SK-N-SH treated with all-trans-retinoic acid at 6 μM for 48 hours (cell line): Measurements from ENCODE around the gene TGM5.

ENCODE experiments used
- ATAC-seq: fragments of 200-7000 bp; cut with Tn5 transposase; 3 replicates; pipeline ENCODE4 v1.9.1; 2020; ENCODE audit warnings: mild to moderate bottlenecking, moderate library complexity
- ARNTL ChIP-seq: fragments of 450-650 bp; formaldehyde crosslinking; IDR thresholded peaks from 2 replicates; pipeline ENCODE4 v1.5.0; 2020; ENCODE audit warnings: low read depth, mild to moderate bottlenecking, moderate library complexity, borderline replicate concordance
- BACH2 ChIP-seq: fragments of 250-450 bp; sonication (Bioruptor Pico); IDR thresholded peaks from 2 replicates; pipeline ENCODE4 v1.9.0; 2021; ENCODE audit warnings: mild to moderate bottlenecking, borderline replicate concordance
- CSDC2 ChIP-seq: fragments of 250-450 bp; sonication (Bioruptor Pico); IDR thresholded peaks from 2 replicates; pipeline ENCODE4 v1.5.0; 2020; ENCODE audit warnings: mild to moderate bottlenecking, moderate library complexity
- ESRRG ChIP-seq: fragments of 250-450 bp; sonication (Bioruptor Pico); IDR thresholded peaks from 2 replicates; pipeline ENCODE4 v1.6.1; 2021; ENCODE audit warnings: mild to moderate bottlenecking
- GLIS3 ChIP-seq: fragments of 250-450 bp; sonication (Bioruptor Pico); IDR thresholded peaks from 2 replicates; pipeline ENCODE4 v1.5.0; 2020; ENCODE audit warnings: mild to moderate bottlenecking, moderate library complexity
- PPARA ChIP-seq: fragments of 250-450 bp; sonication (Bioruptor Pico); IDR thresholded peaks from 2 replicates; pipeline ENCODE4 v1.5.0; 2020; ENCODE audit warnings: mild to moderate bottlenecking, borderline replicate concordance
- RARB ChIP-seq: fragments of 250-450 bp; sonication (Bioruptor Pico); IDR thresholded peaks from 2 replicates; pipeline ENCODE4 v1.8.0; 2021; ENCODE audit warnings: mild to moderate bottlenecking, moderate library complexity
- SNAI2 ChIP-seq: fragments of 250-450 bp; sonication (Bioruptor Pico); IDR thresholded peaks from 2 replicates; pipeline ENCODE4 v1.5.0; 2020; ENCODE audit warnings: mild to moderate bottlenecking, moderate library complexity
- TCF4 ChIP-seq: fragments of 250-450 bp; sonication (Bioruptor Pico); IDR thresholded peaks from 2 replicates; pipeline ENCODE4 v1.8.0; 2021; ENCODE audit warnings: mild to moderate bottlenecking, moderate library complexity, borderline replicate concordance
- TSHZ2 ChIP-seq: fragments of 250-450 bp; sonication (Bioruptor Pico); IDR thresholded peaks from 2 replicates; pipeline ENCODE4 v1.5.0; 2020; ENCODE audit warnings: mild to moderate bottlenecking, moderate library complexity
- ZC3H10 ChIP-seq: fragments of 250-450 bp; sonication (Bioruptor Pico); IDR thresholded peaks from 2 replicates; pipeline ENCODE4 v1.5.1; 2021; ENCODE audit warnings: mild to moderate bottlenecking, moderate library complexity
- ZFP3 ChIP-seq: fragments of 250-450 bp; sonication (Bioruptor Pico); IDR thresholded peaks from 2 replicates; pipeline ENCODE4 v1.5.0; 2020; ENCODE audit warnings: mild to moderate bottlenecking, moderate library complexity
- ZFP30 ChIP-seq: fragments of 450-650 bp; formaldehyde crosslinking; IDR thresholded peaks from 2 replicates; pipeline ENCODE4 v1.5.0; 2022; ENCODE audit warnings: mild to moderate bottlenecking, moderate library complexity
- ZNF565 ChIP-seq: fragments of 450-650 bp; formaldehyde crosslinking; conservative IDR thresholded peaks from 2 replicates; pipeline ENCODE4 v1.5.0; 2020; ENCODE audit warnings: low read depth, mild to moderate bottlenecking, moderate library complexity
- ZNF70 ChIP-seq: fragments of 450-650 bp; formaldehyde crosslinking; IDR thresholded peaks from 2 replicates; pipeline ENCODE4 v1.5.0; 2020; ENCODE audit warnings: mild to moderate bottlenecking, moderate library complexity
- ZNF8 ChIP-seq: fragments of 450-650 bp; formaldehyde crosslinking; IDR thresholded peaks from 2 replicates; pipeline ENCODE4 v1.5.0; 2020; ENCODE audit warnings: mild to moderate bottlenecking, moderate library complexity
- TF ChIP-seq, protein P1 (sequence below): fragments of 250-450 bp; sonication (Bioruptor Pico); IDR thresholded peaks from 2 replicates; pipeline ENCODE4 v1.5.1; 2020; ENCODE audit warnings: low read depth, mild to moderate bottlenecking, moderate library complexity
- TF ChIP-seq, protein P2 (sequence below): fragments of 250-450 bp; sonication (Bioruptor Pico); IDR thresholded peaks from 2 replicates; pipeline ENCODE4 v1.8.0; 2020; ENCODE audit warnings: mild to moderate bottlenecking, moderate library complexity, borderline replicate concordance
- TF ChIP-seq, protein P3 (sequence below): fragments of 250-450 bp; sonication (Bioruptor Pico); IDR thresholded peaks from 2 replicates; pipeline ENCODE4 v1.8.0; 2021; ENCODE audit warnings: low read depth, mild to moderate bottlenecking, moderate library complexity, borderline replicate concordance

TGM5 gene, protein sequence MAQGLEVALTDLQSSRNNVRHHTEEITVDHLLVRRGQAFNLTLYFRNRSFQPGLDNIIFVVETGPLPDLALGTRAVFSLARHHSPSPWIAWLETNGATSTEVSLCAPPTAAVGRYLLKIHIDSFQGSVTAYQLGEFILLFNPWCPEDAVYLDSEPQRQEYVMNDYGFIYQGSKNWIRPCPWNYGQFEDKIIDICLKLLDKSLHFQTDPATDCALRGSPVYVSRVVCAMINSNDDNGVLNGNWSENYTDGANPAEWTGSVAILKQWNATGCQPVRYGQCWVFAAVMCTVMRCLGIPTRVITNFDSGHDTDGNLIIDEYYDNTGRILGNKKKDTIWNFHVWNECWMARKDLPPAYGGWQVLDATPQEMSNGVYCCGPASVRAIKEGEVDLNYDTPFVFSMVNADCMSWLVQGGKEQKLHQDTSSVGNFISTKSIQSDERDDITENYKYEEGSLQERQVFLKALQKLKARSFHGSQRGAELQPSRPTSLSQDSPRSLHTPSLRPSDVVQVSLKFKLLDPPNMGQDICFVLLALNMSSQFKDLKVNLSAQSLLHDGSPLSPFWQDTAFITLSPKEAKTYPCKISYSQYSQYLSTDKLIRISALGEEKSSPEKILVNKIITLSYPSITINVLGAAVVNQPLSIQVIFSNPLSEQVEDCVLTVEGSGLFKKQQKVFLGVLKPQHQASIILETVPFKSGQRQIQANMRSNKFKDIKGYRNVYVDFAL

GRCh38 chr15:43266834-43267233 lies at the start of gene TGM5:
TSS of gene TGM5 (minus strand) at chr15:43266928. CDS start at chr15:43266849, 79 bp downstream.
- ATAC-seq = no peak

DNA sequence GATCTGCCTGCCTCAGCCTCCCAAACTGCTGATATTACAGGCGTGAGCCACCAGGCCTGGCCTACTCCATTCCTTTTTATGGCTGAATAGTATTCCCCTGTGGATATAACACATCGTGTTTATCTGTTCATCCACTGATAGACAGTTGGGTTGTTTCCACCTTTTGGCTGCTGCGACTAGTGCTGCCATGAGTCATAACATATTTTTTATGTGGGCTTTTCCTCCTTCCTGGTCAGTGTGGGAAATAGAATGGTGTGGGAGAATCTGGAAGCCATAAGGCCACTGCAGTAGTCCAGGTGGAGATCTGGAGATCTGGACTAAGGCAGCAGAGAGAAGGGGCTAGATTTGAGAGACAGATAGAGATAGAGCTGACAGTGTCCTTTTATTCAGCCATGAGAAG lies 47.4 kb upstream of the TGM5 start:
- TF ChIP-seq ZC3H10 (CRISPR knock-in tag) (no peak), ZFP3 (no peak)
- ATAC-seq = no peak

More at GRCh38 chr15:43266834-43267233, at the start of gene TGM5:
- TF ChIP-seq TSHZ2 (CRISPR knock-in tag) (no peak), GLIS3 (CRISPR knock-in tag) (no peak), TCF4 (CRISPR knock-in tag) (no peak), ZC3H10 (CRISPR knock-in tag) (no peak), ZFP30 (CRISPR knock-in tag) (no peak), ARNTL (CRISPR knock-in tag) (no peak), ZNF8 (CRISPR knock-in tag) (no peak)
- TF ChIP-seq, protein P1, sequence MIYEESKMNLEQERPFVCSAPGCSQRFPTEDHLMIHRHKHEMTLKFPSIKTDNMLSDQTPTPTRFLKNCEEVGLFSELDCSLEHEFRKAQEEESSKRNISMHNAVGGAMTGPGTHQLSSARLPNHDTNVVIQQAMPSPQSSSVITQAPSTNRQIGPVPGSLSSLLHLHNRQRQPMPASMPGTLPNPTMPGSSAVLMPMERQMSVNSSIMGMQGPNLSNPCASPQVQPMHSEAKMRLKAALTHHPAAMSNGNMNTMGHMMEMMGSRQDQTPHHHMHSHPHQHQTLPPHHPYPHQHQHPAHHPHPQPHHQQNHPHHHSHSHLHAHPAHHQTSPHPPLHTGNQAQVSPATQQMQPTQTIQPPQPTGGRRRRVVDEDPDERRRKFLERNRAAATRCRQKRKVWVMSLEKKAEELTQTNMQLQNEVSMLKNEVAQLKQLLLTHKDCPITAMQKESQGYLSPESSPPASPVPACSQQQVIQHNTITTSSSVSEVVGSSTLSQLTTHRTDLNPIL = no peak

- no peak for ATAC-seq
- no peak for TF ChIP-seq PPARA
- TF ChIP-seq RARB (CRISPR knock-in tag) = no peak
- TF ChIP-seq TSHZ2 (CRISPR knock-in tag) = no peak
- TF ChIP-seq ESRRG (CRISPR knock-in tag) = no peak
- TF ChIP-seq ZNF70 (CRISPR knock-in tag) = no peak
- TF ChIP-seq, protein P2, sequence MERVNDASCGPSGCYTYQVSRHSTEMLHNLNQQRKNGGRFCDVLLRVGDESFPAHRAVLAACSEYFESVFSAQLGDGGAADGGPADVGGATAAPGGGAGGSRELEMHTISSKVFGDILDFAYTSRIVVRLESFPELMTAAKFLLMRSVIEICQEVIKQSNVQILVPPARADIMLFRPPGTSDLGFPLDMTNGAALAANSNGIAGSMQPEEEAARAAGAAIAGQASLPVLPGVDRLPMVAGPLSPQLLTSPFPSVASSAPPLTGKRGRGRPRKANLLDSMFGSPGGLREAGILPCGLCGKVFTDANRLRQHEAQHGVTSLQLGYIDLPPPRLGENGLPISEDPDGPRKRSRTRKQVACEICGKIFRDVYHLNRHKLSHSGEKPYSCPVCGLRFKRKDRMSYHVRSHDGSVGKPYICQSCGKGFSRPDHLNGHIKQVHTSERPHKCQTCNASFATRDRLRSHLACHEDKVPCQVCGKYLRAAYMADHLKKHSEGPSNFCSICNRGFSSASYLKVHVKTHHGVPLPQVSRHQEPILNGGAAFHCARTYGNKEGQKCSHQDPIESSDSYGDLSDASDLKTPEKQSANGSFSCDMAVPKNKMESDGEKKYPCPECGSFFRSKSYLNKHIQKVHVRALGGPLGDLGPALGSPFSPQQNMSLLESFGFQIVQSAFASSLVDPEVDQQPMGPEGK (CRISPR knock-in tag) = no peak
- no peak for TF ChIP-seq ZNF8 (CRISPR knock-in tag)
Observed at GRCh38 chr15:43312378-43312777, 45.6 kb upstream of the TGM5 start.

GRCh38 chr15:43302205-43302817 lies 35.6 kb upstream of the TGM5 start, which contains the start of gene TGM7:
TSS of gene TGM7 (minus strand) at chr15:43302255.
- no peak for ATAC-seq
- TF ChIP-seq GLIS3 (CRISPR knock-in tag) = no peak
- no peak for TF ChIP-seq ZNF70 (CRISPR knock-in tag)
- TF ChIP-seq RARB (CRISPR knock-in tag) = no peak
- TF ChIP-seq, protein P3, sequence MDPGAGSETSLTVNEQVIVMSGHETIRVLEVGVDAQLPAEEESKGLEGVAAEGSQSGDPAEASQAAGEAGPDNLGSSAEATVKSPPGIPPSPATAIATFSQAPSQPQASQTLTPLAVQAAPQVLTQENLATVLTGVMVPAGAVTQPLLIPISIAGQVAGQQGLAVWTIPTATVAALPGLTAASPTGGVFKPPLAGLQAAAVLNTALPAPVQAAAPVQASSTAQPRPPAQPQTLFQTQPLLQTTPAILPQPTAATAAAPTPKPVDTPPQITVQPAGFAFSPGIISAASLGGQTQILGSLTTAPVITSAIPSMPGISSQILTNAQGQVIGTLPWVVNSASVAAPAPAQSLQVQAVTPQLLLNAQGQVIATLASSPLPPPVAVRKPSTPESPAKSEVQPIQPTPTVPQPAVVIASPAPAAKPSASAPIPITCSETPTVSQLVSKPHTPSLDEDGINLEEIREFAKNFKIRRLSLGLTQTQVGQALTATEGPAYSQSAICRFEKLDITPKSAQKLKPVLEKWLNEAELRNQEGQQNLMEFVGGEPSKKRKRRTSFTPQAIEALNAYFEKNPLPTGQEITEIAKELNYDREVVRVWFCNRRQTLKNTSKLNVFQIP (CRISPR knock-in tag) = no peak
- TF ChIP-seq CSDC2 (CRISPR knock-in tag) = no peak
- TF ChIP-seq TSHZ2 (CRISPR knock-in tag) = no peak
- TF ChIP-seq BACH2 (CRISPR knock-in tag) = no peak
- no peak for TF ChIP-seq ESRRG (CRISPR knock-in tag)
- no peak for TF ChIP-seq ZFP3
- TF ChIP-seq PPARA = no peak
- TF ChIP-seq TCF4 (CRISPR knock-in tag) = no peak
- TF ChIP-seq ZNF565 = no peak
- no peak for TF ChIP-seq ZC3H10 (CRISPR knock-in tag)
- no peak for TF ChIP-seq SNAI2 (CRISPR knock-in tag)
- TF ChIP-seq ZNF8 (CRISPR knock-in tag) = no peak
